ENCODE results near the gene RPRML.

DNA sequence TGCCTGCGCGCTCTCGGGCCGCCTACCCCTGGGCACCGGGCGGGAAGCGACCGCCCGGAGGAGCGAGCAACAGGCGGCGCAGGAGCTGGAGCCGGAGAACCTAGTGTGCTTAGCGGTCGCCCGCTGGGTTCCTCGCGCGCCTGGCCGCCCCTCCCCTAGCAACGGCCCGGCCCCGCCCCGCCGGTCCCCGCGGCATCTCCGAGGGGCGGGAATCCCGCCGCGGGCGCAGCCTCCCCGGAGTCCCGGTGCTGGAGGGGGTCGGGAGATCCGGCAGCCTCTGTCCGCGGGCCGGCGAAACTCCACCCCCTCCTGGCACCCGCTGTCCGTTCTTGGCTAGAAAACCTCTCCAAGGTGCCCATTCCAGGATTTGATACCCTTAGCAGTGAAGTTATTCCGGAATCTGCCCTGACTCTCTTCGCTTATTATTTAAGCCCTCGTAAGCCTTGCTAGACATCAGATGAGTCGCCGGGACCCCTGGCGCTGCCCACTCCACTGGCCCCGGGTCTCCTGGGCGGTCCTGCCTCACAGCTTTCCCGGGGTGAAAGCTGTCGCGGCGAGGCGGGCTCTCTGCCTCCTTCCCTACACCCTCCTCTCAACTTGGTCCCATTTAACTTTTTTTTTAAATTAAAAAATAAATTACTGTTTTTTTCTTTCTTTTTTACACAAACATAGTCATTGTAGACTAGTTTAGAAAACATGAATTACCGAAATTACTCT is at the start of gene RPRML:
- TF ChIP-seq EZH2 (IDR thresholded peaks at IDR 0.05; ENCODE audit: borderline replicate concordance, insufficient read depth, low read depth, low read length, poor library complexity, severe bottlenecking) = no peak
- TF ChIP-seq, protein P1, sequence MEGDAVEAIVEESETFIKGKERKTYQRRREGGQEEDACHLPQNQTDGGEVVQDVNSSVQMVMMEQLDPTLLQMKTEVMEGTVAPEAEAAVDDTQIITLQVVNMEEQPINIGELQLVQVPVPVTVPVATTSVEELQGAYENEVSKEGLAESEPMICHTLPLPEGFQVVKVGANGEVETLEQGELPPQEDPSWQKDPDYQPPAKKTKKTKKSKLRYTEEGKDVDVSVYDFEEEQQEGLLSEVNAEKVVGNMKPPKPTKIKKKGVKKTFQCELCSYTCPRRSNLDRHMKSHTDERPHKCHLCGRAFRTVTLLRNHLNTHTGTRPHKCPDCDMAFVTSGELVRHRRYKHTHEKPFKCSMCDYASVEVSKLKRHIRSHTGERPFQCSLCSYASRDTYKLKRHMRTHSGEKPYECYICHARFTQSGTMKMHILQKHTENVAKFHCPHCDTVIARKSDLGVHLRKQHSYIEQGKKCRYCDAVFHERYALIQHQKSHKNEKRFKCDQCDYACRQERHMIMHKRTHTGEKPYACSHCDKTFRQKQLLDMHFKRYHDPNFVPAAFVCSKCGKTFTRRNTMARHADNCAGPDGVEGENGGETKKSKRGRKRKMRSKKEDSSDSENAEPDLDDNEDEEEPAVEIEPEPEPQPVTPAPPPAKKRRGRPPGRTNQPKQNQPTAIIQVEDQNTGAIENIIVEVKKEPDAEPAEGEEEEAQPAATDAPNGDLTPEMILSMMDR (IDR thresholded peaks at IDR 0.05) = no peak

Data from B cell (primary cell).